ENCODE data around the gene SLC25A45.

Gene SLC25A45

GRCh38 chr11:65325435-65325834 lies 57.0 kb downstream of the SLC25A45 start:
- DNase-seq (ENCODE audit: extremely low read depth, insufficient read length), result no peak
- Histone ChIP-seq H3K4me3 (replicated peaks; ENCODE audit: low read depth, low read length) (no peak overlapping the region), H3K36me3 (ENCODE audit: control insufficient read depth, insufficient read depth, low read length) (no peaks in the 10 kb centered on the region), H3K27me3 (replicated peaks; ENCODE audit: control insufficient read depth, insufficient read depth, low read length) (no peaks in the 10 kb centered on the region)
- TF ChIP-seq CTCF (IDR thresholded peaks at IDR 0.05; ENCODE audit: insufficient read depth, low read length, poor library complexity, severe bottlenecking), result no peak

Data from GM06990 (cell line).